ENCODE data around the gene TRIM14.

Gene TRIM14

DNA sequence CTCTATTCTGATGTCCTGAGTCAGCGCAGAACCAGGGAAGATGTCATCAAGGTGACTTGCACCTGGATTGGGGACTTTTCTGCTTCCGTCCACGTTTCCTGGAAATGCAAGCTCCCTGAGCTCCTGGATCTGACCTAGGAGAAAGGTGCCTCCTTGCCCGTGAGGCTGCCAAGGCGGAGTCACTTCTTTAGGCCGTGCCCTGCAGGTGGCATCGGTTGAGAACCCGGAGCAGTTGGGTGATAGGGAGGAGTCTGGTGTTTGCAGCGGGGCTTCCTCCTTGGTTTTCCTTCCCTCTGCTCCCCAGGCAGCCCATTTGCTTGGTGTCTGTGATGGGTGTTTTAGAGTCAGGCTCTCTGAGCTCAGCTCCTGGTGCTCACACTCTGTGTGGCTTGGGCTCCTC, 47.3 kb downstream of the TRIM14 start:
- H3K4me3 ChIP-seq (IDR thresholded peaks at IDR 0.05; ENCODE audit: insufficient read depth, low read depth, low read length), result no peak overlapping the region
- no peak overlapping the region for H3K9ac ChIP-seq
- H2AFZ ChIP-seq (ENCODE audit: low read depth), result no peak overlapping the region
- no peak overlapping the region for H3K27ac ChIP-seq
- H3K27me3 ChIP-seq (ENCODE audit: insufficient read depth, low read depth), result no peaks in the 10 kb centered on the region
- TF ChIP-seq, protein P1, sequence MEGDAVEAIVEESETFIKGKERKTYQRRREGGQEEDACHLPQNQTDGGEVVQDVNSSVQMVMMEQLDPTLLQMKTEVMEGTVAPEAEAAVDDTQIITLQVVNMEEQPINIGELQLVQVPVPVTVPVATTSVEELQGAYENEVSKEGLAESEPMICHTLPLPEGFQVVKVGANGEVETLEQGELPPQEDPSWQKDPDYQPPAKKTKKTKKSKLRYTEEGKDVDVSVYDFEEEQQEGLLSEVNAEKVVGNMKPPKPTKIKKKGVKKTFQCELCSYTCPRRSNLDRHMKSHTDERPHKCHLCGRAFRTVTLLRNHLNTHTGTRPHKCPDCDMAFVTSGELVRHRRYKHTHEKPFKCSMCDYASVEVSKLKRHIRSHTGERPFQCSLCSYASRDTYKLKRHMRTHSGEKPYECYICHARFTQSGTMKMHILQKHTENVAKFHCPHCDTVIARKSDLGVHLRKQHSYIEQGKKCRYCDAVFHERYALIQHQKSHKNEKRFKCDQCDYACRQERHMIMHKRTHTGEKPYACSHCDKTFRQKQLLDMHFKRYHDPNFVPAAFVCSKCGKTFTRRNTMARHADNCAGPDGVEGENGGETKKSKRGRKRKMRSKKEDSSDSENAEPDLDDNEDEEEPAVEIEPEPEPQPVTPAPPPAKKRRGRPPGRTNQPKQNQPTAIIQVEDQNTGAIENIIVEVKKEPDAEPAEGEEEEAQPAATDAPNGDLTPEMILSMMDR (conservative IDR thresholded peaks at IDR 0.05; ENCODE audit: low read depth, low read length), result no peak
- peaks cover 13% of the 10 kb centered on the region for H3K4me1 ChIP-seq (ENCODE audit: low read depth, poor library complexity, severe bottlenecking)
- no peak overlapping the region for H3K4me2 ChIP-seq
- H3K79me2 ChIP-seq (ENCODE audit: insufficient read depth, low read depth), result peaks cover 5% of the 10 kb centered on the region; the same call in 1 of the 2 replicates
- no peaks in the 10 kb centered on the region for H3K36me3 ChIP-seq (ENCODE audit: insufficient read depth)
- H4K20me1 ChIP-seq (ENCODE audit: insufficient read depth), result no peaks in the 10 kb centered on the region

DNA sequence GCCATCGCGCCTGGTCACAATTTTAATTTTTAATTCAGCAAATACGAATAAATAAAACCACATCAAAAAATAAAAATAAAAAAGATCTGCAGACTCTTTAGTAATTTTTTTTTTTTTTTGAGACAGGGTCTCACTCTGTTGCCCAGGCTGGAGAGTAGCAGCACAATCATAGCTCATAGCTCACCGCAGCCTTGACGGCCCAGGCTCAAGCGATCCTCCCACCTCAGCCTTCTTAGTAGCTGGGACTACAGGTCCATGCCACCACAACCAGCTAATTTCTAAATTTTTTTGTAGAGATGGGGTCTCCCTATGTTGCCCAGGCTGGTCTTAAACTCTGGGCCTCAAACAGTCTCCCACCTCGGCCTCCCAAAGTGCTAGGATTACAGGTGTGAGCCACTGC, 48.3 kb downstream of the TRIM14 start:
- Histone ChIP-seq H4K20me1 (ENCODE audit: insufficient read depth) (no peaks in the 10 kb centered on the region), H3K36me3 (ENCODE audit: insufficient read depth) (no peaks in the 10 kb centered on the region), H2AFZ (ENCODE audit: low read depth) (no peak overlapping the region), H3K4me2 (no peak overlapping the region), H3K4me1 (ENCODE audit: low read depth, poor library complexity, severe bottlenecking) (peaks cover 13% of the 10 kb centered on the region), H3K79me2 (ENCODE audit: insufficient read depth, low read depth) (0 out of 2 replicates have a peak, but pooled peaks cover 5% of the 10 kb centered on the region), H3K27ac (no peak overlapping the region), H3K9ac (no peak overlapping the region), H3K4me3 (IDR thresholded peaks at IDR 0.05; ENCODE audit: insufficient read depth, low read depth, low read length) (no peak overlapping the region), H3K27me3 (ENCODE audit: insufficient read depth, low read depth) (no peaks in the 10 kb centered on the region)
- TF ChIP-seq, protein P1 (conservative IDR thresholded peaks at IDR 0.05; ENCODE audit: low read depth, low read length), result no peak

DNA sequence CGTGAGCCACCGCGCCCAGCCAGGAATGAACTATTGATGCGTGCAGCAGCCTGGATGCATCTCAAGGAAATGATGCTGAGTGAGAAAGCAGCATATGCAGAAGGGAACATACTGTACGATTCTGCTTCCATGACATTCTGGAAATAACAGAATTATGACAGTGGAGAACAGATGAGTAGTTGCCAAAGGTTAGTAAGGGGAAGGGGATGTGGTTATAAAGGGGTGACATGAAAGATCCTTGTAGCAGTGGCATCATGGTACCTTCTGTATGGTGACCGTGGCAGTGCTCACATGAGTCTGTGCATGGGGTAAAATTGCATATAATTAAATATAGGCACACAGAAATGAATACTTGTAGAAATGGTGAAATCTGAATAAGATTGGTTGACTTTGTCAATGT, 49.5 kb downstream of the TRIM14 start:
- H3K9ac ChIP-seq, result no peak overlapping the region
- H2AFZ ChIP-seq (ENCODE audit: low read depth), result no peak overlapping the region
- H3K4me1 ChIP-seq (ENCODE audit: low read depth, poor library complexity, severe bottlenecking), result peaks cover 6% of the 10 kb centered on the region
- H4K20me1 ChIP-seq (ENCODE audit: insufficient read depth), result no peaks in the 10 kb centered on the region
- H3K27ac ChIP-seq, result no peak overlapping the region
- no peaks in the 10 kb centered on the region for H3K27me3 ChIP-seq (ENCODE audit: insufficient read depth, low read depth)
- H3K4me2 ChIP-seq, result no peak overlapping the region
- H3K36me3 ChIP-seq (ENCODE audit: insufficient read depth), result no peaks in the 10 kb centered on the region
- TF ChIP-seq, protein P1 (conservative IDR thresholded peaks at IDR 0.05; ENCODE audit: low read depth, low read length), result no peak
- H3K4me3 ChIP-seq (IDR thresholded peaks at IDR 0.05; ENCODE audit: insufficient read depth, low read depth, low read length), result no peak overlapping the region
- H3K79me2 ChIP-seq (ENCODE audit: insufficient read depth, low read depth), result 0 out of 2 replicates have a peak, but pooled peaks cover 5% of the 10 kb centered on the region

DNA sequence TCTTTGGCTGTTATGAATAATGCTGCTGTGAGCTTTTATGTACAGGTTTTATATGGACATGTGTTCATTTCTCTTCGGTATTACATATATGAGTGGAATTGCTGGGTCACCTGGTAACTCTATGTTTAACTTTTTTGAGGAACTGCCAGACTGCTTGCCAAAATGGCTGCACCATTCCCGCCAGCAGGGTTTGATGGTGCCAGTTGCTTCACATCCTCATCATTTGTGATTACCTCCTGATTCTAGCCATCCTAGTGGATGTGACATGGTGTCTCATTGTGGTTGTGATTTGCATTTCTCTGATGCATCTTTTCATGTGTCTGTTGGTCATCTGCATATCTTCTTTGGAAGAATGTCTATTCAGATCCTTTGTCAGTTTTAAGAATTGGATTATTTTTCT, 51.8 kb downstream of the TRIM14 start:
- no peak overlapping the region for H3K9ac ChIP-seq
- no peak overlapping the region for H3K4me2 ChIP-seq
- H3K4me3 ChIP-seq (IDR thresholded peaks at IDR 0.05; ENCODE audit: insufficient read depth, low read depth, low read length), result no peak overlapping the region
- H4K20me1 ChIP-seq (ENCODE audit: insufficient read depth), result no peaks in the 10 kb centered on the region
- H3K27ac ChIP-seq, result no peak overlapping the region
- H3K27me3 ChIP-seq (ENCODE audit: insufficient read depth, low read depth), result no peaks in the 10 kb centered on the region
- no peak overlapping the region for H2AFZ ChIP-seq (ENCODE audit: low read depth)
- H3K4me1 ChIP-seq (ENCODE audit: low read depth, poor library complexity, severe bottlenecking), result peaks cover 16% of the 10 kb centered on the region
- H3K36me3 ChIP-seq (ENCODE audit: insufficient read depth), result no peaks in the 10 kb centered on the region
- TF ChIP-seq, protein P1 (conservative IDR thresholded peaks at IDR 0.05; ENCODE audit: low read depth, low read length), result no peak
- H3K79me2 ChIP-seq (ENCODE audit: insufficient read depth, low read depth), result 0 out of 2 replicates have a peak, but pooled peaks cover 5% of the 10 kb centered on the region
